HG03139 (cell line): ENCODE data around the gene RAPGEFL1.
"Not testable (repeated sequence)": the region's sequence is repeated elsewhere in the genome, so short reads cannot be mapped to it uniquely, and the experiment has no call there.

Experiments used
- ATAC-seq: cut with Tn5 transposase; IDR thresholded peaks from one replicate; pipeline ENCODE4 v1.9.1; 2021; ENCODE audit not compliant: unreplicated experiment

Gene RAPGEFL1

GRCh38 chr17:40206193-40206592 lies 28.9 kb downstream of the RAPGEFL1 start:
- not testable (repeated sequence) for ATAC-seq

GRCh38 chr17:40209404-40210093 lies 32.3 kb downstream of the RAPGEFL1 start:
- no peak for ATAC-seq

DNA sequence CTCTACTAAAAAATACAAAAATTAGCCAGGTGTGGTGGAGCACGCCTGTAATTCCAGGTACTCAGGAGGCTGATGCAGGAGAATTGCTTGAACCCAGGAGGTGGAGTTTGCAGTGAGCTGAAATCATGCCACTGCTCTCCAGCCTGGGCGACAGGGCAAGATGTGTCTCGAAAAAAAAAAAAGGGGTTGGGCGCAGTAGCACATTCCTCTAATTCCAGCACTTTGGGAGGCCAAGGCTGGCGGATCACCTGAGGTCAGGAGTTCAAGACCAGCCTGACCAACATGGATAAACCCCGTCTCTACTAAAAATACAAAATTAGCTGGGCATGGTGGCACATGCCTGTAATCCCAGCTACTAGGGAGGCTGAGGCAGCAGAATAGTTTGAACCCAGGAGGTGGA lies 36.6 kb downstream of the RAPGEFL1 start:
- ATAC-seq, result not testable (repeated sequence)

- no peak for ATAC-seq
Measured at GRCh38 chr17:40218006-40218739, 40.9 kb downstream of the RAPGEFL1 start.

GRCh38 chr17:40218740-40219593 lies 41.7 kb downstream of the RAPGEFL1 start, which contains the start of gene WIPF2:
TSS of gene WIPF2 (plus strand) at chr17:40219304. CDS start at chr17:40256460, 37,156 bp downstream.
- peak; percentile 91 for ATAC-seq

DNA sequence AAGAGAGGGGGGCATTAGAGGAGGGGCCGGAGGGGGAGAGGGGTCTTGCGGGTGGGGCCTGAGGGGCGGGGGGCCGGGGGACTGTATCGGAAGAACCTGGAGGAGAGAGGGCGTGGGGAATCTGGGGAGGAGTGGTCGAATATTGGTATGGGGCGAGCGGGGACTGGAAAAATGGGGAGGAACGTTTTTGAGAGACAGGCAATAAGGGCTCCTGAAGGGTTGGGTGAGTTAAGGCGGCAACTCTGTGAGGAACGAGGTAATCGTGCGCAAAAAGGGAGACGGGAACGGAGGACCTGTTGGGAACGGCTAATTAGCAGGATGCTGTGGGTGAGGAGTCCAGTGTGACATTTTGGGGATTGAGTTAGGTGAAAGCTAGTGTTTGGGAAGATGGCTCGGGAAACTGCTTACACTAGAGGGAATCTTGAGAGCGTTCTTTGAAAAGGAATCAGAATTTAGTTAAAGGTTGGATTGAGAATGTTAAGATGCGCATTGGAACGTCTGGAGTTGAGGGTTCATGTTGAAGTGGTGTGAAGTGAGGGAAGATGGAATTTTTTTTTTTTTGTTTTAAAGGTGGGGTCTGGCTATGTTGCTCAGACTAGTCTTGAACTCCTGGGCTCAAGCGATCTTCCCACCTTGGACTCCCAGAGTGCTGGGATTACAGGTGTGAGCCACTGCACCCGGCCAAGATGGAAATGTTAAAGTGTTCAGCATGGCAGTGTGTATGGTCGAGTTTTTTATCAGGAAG lies 42.5 kb downstream of the RAPGEFL1 start:
- ATAC-seq, result no peak

DNA sequence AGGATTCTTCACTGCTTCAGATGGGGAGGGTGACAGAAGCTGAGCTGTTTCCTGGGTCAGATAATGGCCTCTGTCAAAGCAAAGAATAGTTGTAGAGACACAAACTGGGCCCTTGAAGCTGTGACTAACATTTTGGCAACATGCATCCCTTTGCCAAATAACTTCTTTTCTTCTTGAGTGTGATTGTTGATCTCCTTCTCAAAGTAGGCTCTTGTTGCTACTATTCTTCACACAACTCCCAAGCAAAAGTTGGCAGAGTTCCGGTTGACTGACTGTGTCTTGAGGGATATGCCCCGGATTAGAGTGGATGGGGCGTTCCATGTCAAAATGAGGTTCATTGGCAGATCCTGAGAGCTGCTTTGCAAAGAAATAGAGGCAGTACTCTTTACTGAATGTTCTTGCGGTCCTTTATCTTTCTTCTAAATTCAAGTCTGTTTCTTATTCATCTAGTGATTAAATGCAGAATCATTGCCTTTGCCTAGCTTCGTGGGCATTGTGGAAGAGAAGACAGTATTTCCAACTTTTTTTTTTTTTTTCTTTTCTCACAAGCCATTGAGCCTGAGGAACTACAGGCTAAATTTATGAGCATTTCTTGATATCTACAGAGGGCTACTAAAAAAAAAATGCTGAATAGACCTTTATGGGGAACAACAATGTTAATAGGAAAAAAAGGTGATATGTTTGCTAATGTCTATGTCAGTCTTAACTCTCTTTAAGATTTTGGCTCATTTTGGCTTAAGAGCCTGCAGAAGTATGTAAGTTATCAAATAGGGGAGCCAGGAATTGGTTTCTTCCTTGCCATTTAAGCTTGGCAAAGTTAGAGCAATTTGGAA lies 47.7 kb downstream of the RAPGEFL1 start:
- no peak for ATAC-seq

DNA sequence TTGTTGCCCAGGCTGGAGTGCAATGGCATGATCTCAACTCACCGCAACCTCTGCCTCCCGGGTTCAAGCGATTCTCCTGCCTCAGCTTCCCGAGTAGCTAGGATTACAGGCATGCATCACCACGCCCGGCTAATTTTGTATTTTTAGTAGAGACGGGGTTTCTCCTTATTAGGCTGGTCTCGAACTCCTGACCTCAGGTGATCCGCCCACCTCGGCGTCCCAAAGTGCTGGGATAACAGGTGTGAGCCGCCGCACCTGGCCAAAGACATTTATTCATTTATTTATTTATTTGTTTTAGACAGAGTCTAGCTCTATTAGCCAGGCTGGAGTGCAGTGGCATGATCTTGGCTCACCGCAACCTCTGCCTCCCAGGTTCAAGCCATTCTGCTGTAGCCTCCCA lies 51.9 kb downstream of the RAPGEFL1 start:
- not testable (repeated sequence) for ATAC-seq

DNA sequence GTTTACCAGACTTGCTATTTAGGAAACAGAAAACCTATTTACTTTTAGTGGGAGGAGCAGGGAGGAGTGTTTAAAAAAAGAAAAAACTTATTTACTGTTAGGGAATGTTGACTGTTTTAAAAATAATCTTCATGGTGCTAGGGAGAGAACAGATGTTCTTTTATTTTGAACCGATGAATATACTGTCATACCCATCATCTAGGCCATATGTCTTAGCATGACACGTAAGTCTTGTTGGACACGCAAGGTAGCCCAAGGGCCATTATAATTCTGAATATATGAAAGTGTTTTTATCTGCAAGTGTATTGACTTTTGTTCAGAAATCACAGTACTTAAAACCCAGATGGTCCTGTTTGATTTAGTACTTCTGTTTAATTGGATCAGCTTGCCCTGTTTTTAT lies 53.4 kb downstream of the RAPGEFL1 start:
- no peak for ATAC-seq

DNA sequence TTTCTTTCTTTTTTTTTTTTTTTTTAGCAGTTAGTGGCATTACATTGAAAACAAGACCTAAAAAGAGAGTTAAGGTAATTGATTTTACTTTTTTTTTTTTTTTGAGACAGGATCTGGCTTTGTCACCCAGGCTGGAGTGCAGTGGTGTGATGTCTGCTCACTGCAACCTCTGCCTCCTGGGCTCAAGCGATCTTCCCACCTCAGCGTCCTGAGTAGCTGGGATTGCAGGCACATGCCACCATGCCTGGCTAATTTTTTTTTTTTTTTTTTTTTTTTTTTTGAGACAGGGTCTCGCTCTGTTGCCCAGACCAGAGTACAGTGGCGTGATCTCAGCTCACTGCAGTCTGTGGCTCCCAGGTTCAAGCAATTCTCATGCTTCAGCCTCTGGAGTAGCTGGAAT lies 54.7 kb downstream of the RAPGEFL1 start:
- not testable (repeated sequence) for ATAC-seq

DNA sequence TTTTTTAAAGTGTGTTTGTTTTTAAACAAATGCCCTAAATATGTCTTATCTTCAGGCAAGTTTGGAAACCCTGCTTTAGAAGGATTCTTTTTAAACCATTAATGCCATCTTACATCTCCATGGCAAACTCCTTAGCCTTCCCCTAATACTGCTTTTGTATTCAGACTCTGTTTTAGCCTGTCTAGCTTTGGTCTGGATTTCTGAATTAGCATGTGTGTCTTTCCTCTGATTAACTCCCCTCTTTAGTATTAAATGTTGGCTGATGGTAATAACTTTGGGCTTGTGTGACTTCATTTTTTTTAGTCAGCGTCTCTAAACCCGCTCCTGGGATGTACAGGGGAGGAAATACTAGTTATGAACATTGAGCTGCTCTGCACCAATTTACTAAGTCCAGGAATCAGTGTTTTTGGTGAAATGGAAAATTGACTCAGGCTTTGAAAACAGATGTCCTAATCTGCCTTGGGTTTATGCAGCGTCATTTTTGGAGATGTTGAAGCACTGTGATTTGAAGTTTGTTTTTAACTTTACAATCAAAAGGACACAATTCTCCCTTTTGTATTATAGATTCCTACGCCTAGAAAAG lies 64.1 kb downstream of the RAPGEFL1 start:
- no peak for ATAC-seq

GRCh38 chr17:40242774-40243173 lies 65.5 kb downstream of the RAPGEFL1 start:
- no peak for ATAC-seq

- ATAC-seq, result no peak
Measured at GRCh38 chr17:40243761-40244160, 66.5 kb downstream of the RAPGEFL1 start.

DNA sequence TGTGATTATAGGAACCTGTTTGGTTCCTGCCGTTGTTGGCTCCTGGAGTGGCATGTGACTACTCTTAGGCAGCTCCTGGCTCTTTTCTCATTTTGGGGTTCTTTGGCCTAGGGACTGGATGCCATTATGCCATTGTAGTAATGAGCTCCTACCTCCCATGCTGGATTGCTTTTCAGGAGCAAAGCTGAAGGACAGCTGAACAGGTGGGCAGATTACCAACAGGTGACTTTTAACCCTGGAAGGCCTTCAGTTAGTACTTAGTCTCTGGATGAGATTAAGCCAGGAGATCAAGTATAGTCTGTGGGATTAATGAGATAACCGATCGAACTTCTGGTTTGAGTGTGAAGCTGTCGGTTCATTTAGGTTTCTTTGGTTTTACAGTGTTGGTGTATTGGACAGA lies 67.0 kb downstream of the RAPGEFL1 start:
- no peak for ATAC-seq
